Measurements from ENCODE around the gene KRT17. TPM values are rescaled to one million over a fixed set of nuclear protein-coding genes. Genes with fewer than 3 reads are reported as not detected.
"Not testable (repeated sequence)": the region's sequence is repeated elsewhere in the genome, so short reads cannot be mapped to it uniquely, and the experiment has no call there.

Gene KRT17
- total and polyA plus RNA-seq, 2 experiments from 2014 or later, result 59.5 to 118 TPM

DNA sequence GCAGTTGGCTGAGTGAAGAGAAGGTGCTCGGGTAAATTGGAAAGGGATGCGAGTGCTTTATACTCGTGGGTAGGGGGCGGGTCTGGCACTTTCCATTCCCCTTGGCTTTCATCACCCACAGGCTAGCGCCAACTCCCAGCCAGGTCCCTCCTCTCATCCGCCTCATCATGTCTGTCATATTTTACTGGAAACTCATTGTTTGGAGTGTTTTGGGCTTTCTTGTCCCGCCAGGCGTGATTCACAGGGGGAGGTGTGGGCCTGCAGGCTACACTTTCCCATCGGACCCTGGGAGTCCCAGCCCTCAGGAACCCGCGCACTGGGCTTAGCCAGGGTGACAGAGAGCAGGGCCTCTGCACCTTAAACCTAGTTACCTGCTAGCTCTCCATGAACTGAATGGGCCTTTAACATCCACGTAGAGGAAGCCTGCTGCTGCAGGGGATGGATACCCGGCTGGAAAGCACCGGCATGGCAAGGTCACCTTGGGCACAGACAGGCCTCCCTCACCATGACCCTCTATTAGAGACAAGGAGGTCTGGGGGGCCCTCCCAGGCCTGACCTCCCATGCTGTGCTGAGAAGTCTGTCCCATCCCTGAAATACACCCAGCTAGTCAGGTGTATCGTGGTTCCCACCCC is 37.4 kb downstream of the KRT17 start, which contains the start of gene KRT14:
KRT14 (minus strand) TSS at position 33 of the 633 bp plus-strand sequence. CDS start 61 bp downstream, outside the sequence.
- Histone ChIP-seq H3K4me2 (no peak within 1 kb of the TSS), H3K4me1 (ENCODE audit: insufficient read depth) (no peaks in the 10 kb centered on the region), H4K20me1 (ENCODE audit: insufficient read depth, poor library complexity, severe bottlenecking) (no peaks in the 10 kb centered on the region), H3K36me3 (replicated peaks; ENCODE audit: insufficient read depth, low read depth) (no peaks in the 10 kb centered on the region), H3K27me3 (no peaks in the 10 kb centered on the region), H3K27ac (no peak within 1 kb of the TSS), H3K9me3 (ENCODE audit: low read depth) (no peaks in the 10 kb centered on the region), H3K4me3 (no peak within 1 kb of the TSS), H2AFZ (no peak within 1 kb of the TSS), H3K79me2 (no peaks in the 10 kb centered on the region), H3K9me2 (replicated peaks; ENCODE audit: insufficient read depth) (no peaks in the 10 kb centered on the region)
- DNase-seq (ENCODE audit: low spot score), result no peak
- WGBS (ENCODE audit: low lambda C conversion rate, missing lambda C conversion rate), result 82% methylated on average over 15 of the region's 15 CpGs
- TF ChIP-seq, protein P1, sequence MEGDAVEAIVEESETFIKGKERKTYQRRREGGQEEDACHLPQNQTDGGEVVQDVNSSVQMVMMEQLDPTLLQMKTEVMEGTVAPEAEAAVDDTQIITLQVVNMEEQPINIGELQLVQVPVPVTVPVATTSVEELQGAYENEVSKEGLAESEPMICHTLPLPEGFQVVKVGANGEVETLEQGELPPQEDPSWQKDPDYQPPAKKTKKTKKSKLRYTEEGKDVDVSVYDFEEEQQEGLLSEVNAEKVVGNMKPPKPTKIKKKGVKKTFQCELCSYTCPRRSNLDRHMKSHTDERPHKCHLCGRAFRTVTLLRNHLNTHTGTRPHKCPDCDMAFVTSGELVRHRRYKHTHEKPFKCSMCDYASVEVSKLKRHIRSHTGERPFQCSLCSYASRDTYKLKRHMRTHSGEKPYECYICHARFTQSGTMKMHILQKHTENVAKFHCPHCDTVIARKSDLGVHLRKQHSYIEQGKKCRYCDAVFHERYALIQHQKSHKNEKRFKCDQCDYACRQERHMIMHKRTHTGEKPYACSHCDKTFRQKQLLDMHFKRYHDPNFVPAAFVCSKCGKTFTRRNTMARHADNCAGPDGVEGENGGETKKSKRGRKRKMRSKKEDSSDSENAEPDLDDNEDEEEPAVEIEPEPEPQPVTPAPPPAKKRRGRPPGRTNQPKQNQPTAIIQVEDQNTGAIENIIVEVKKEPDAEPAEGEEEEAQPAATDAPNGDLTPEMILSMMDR (IDR thresholded peaks at IDR 0.05; ENCODE audit: poor library complexity), result no peak
- TF ChIP-seq EZH2phosphoT487 (IDR thresholded peaks at IDR 0.05; ENCODE audit: low read depth, severe bottlenecking, unreplicated experiment) (no peak), EZH2 (IDR thresholded peaks at IDR 0.05; ENCODE audit: borderline replicate concordance) (no peak)

DNA sequence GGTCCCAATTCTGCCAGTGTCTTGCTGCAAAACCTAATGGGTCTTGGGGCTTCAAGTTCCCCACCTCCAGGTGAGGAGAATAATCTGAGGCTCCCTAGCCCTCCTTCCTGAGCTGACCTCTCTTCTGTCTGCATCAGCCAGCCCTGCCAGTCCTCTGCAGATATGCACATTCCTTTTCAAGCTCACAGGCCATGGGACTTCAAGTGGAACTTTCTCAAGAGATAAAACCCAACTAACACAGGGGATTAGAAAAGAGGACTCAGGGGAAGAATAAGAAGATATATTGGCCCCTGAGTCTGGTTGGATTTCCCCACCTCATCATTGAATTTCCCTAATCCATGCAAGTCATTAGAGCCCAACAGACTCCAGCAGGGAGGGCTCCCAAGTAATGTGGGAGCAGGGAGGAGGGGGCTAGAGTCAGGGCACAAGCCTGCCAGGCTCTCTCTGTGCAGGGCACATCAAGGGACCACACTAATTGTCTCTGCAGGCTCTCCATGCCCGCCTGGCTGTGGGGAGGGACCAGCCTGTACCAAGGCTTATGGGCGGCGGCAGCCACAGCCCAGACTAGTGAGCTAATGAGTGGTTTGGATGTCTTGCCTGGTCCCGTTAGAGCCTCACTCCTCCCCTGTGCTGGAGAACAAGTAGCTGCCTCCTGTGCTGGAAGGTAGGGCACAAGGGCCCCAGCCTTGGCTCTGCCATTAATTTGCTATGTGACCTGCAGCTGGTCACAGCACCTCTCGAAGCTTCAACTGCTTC is 38.9 kb downstream of the KRT17 start:
- H4K20me1 ChIP-seq (ENCODE audit: insufficient read depth, poor library complexity, severe bottlenecking), result no peaks in the 10 kb centered on the region
- no peaks in the 10 kb centered on the region for H3K79me2 ChIP-seq
- no peaks in the 10 kb centered on the region for H3K4me1 ChIP-seq (ENCODE audit: insufficient read depth)
- no peak overlapping the region for H3K4me3 ChIP-seq
- TF ChIP-seq, protein P1 (IDR thresholded peaks at IDR 0.05; ENCODE audit: poor library complexity), result no peak
- no peak for TF ChIP-seq EZH2phosphoT487 (IDR thresholded peaks at IDR 0.05; ENCODE audit: low read depth, severe bottlenecking, unreplicated experiment)
- no peak for TF ChIP-seq EZH2 (IDR thresholded peaks at IDR 0.05; ENCODE audit: borderline replicate concordance)
- no peaks in the 10 kb centered on the region for H3K27me3 ChIP-seq
- H3K27ac ChIP-seq, result no peak overlapping the region
- no peaks in the 10 kb centered on the region for H3K9me2 ChIP-seq (replicated peaks; ENCODE audit: insufficient read depth)
- no peak overlapping the region for H2AFZ ChIP-seq
- H3K4me2 ChIP-seq, result no peak overlapping the region
- no peak for DNase-seq (ENCODE audit: low spot score)
- no peaks in the 10 kb centered on the region for H3K36me3 ChIP-seq (replicated peaks; ENCODE audit: insufficient read depth, low read depth)
- no peaks in the 10 kb centered on the region for H3K9me3 ChIP-seq (ENCODE audit: low read depth)
- 77% methylated on average over 5 of the region's 5 CpGs for WGBS (ENCODE audit: low lambda C conversion rate, missing lambda C conversion rate)

DNA sequence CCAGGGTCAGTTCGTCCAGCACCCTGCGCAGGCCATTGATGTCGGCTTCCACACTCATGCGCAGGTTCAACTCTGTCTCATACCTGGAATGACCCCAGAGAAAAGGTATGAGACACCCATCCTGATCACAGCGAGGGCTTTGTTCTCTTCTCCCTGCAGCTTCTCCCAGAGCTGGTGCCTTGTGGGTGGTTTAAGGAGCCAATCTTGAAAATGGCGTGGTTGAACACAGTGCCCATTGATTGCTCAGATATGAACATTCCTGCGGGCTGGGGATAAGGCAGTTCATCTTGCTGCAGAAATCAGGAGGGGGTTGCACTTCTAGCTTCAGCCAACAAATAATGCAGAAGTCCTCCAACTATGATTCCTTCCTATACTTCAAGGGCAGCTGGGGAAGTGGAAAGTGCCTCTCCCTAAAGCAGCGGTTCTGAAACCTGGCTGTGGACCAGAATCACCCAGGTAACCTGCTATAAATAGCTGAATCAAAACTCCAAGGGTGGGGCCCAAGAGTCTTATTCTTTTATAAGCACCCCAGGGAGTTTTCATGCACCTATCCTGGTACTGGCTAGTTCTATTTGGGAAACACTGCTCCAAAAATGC is 39.9 kb downstream of the KRT17 start:
- not testable (repeated sequence) for H3K4me3 ChIP-seq; H3K4me2 ChIP-seq; H4K20me1 ChIP-seq (ENCODE audit: insufficient read depth, poor library complexity, severe bottlenecking); H3K27ac ChIP-seq; H3K9me3 ChIP-seq (ENCODE audit: low read depth); DNase-seq (ENCODE audit: low spot score); H2AFZ ChIP-seq; H3K9me2 ChIP-seq (replicated peaks; ENCODE audit: insufficient read depth); H3K79me2 ChIP-seq; H3K36me3 ChIP-seq (replicated peaks; ENCODE audit: insufficient read depth, low read depth); H3K4me1 ChIP-seq (ENCODE audit: insufficient read depth); H3K27me3 ChIP-seq
- 93% methylated on average over 8 of the region's 8 CpGs for WGBS (ENCODE audit: low lambda C conversion rate, missing lambda C conversion rate)

Data from hepatocyte (in vitro differentiated cells).